HCT116 (cell line): ENCODE measurements around the gene ALG1.
A peak's percentile ranks its signal among the peaks of the same experiment; 100 is the strongest.

Experiments
- CEBPB ChIP-seq: IDR thresholded peaks from 2 replicates; pipeline ENCODE4 v1.6.1; 2012; ENCODE audit warnings: low read depth
- EZH2phosphoT487 ChIP-seq: fragments of 200-600 bp; IDR thresholded peaks from 2 replicates; pipeline ENCODE4 v1.6.1; 2018; ENCODE audit warnings: antibody characterized with exemption, borderline replicate concordance
- POLR2A ChIP-seq: IDR thresholded peaks from 2 replicates; pipeline ENCODE4 v1.7.0; 2011; ENCODE audit warnings: borderline replicate concordance; ENCODE audit not compliant: insufficient read depth, insufficient read length; ENCODE audit errors: extremely low read depth
- SRF ChIP-seq: IDR thresholded peaks from 2 replicates; pipeline ENCODE4 v1.6.1; 2012; ENCODE audit warnings: low read depth
- TCF7L2 ChIP-seq: IDR thresholded peaks from 2 replicates; pipeline ENCODE4 v1.7.0; 2011; ENCODE audit warnings: borderline replicate concordance, inconsistent platforms; ENCODE audit not compliant: insufficient read depth, insufficient read length; ENCODE audit errors: extremely low read depth
- ZNF274 ChIP-seq: fragments of 200-500 bp; sonication (Bioruptor generic); IDR thresholded peaks from 2 replicates; pipeline ENCODE4 v1.6.1; 2014; ENCODE audit warnings: mild to moderate bottlenecking, low read depth, low read length, inconsistent platforms
- TF ChIP-seq, protein P1 (sequence below), 3 experiments: fragments of 200-600 bp in 1 of 3; sonication (generic) in 1 of 3; IDR thresholded peaks in 2 of 3; conservative IDR thresholded peaks in 1 of 3; 2 replicates each; pipeline ENCODE4 v1.5.1; 2012 to 2017; ENCODE audit warnings: low read depth in 2 of 3, low read length in 2 of 3, antibody characterized with exemption in 1 of 3, borderline replicate concordance in 1 of 3, control low read depth in 1 of 3, mild to moderate bottlenecking in 1 of 3, mixed read lengths in 1 of 3, mixed run types in 1 of 3, moderate library complexity in 1 of 3; ENCODE audit not compliant: insufficient read depth in 1 of 3

- TF ChIP-seq, protein P1, sequence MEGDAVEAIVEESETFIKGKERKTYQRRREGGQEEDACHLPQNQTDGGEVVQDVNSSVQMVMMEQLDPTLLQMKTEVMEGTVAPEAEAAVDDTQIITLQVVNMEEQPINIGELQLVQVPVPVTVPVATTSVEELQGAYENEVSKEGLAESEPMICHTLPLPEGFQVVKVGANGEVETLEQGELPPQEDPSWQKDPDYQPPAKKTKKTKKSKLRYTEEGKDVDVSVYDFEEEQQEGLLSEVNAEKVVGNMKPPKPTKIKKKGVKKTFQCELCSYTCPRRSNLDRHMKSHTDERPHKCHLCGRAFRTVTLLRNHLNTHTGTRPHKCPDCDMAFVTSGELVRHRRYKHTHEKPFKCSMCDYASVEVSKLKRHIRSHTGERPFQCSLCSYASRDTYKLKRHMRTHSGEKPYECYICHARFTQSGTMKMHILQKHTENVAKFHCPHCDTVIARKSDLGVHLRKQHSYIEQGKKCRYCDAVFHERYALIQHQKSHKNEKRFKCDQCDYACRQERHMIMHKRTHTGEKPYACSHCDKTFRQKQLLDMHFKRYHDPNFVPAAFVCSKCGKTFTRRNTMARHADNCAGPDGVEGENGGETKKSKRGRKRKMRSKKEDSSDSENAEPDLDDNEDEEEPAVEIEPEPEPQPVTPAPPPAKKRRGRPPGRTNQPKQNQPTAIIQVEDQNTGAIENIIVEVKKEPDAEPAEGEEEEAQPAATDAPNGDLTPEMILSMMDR (IDR thresholded peaks at IDR 0.05 in 2 of 3, conservative IDR thresholded peaks at IDR 0.05 in 1 of 3; ENCODE audit: borderline replicate concordance in 1 of 3, insufficient read depth in 1 of 3, low read depth in 2 of 3, low read length in 2 of 3) = no peak
- TF ChIP-seq POLR2A (peak; percentile 84), EZH2phosphoT487 (no peak), ZNF274 (no peak), SRF (no peak), CEBPB (no peak), TCF7L2 (no peak)
Measured at GRCh38 chr16:5071681-5072333, at the start of gene ALG1.
